PC-3 (cell line): Measurements from ENCODE around the gene LMO3.

Source experiments
- EZH2 ChIP-seq: fragments of 300-600 bp; sonication (generic); IDR thresholded peaks from one replicate; pipeline ENCODE4 v1.6.1; 2017; ENCODE audit warnings: antibody characterized with exemption, mild to moderate bottlenecking, low read length; ENCODE audit not compliant: unreplicated experiment
- TF ChIP-seq, protein P1 (sequence below): fragments of 300-600 bp; sonication (generic); conservative IDR thresholded peaks from 2 replicates; pipeline ENCODE4 v1.5.1; 2017; ENCODE audit warnings: antibody characterized with exemption, low read depth, mild to moderate bottlenecking, low read length

DNA sequence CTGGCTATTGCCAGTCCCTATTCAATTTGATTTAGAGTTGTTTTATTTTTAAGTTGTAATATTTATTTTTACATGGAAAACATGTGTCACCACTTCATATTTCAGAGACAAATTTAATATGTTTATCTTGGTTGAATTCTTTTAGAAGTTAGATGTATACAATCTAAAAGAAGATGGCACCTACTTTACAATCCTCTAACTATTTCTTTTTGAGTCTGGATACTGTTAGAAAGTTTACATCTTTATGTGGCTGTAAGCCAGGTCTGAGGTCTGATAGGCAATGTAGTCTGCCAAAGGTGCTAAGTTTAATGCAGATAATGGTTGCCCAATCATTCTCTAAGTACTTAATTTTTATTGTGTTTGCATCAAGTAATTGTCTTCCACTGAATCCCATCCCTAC is 7.2 kb upstream of the LMO3 start:
- TF ChIP-seq, protein P1, sequence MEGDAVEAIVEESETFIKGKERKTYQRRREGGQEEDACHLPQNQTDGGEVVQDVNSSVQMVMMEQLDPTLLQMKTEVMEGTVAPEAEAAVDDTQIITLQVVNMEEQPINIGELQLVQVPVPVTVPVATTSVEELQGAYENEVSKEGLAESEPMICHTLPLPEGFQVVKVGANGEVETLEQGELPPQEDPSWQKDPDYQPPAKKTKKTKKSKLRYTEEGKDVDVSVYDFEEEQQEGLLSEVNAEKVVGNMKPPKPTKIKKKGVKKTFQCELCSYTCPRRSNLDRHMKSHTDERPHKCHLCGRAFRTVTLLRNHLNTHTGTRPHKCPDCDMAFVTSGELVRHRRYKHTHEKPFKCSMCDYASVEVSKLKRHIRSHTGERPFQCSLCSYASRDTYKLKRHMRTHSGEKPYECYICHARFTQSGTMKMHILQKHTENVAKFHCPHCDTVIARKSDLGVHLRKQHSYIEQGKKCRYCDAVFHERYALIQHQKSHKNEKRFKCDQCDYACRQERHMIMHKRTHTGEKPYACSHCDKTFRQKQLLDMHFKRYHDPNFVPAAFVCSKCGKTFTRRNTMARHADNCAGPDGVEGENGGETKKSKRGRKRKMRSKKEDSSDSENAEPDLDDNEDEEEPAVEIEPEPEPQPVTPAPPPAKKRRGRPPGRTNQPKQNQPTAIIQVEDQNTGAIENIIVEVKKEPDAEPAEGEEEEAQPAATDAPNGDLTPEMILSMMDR: no peak
- TF ChIP-seq EZH2: no peak
